Neural progenitor cell (in vitro differentiated cells): ENCODE results near the gene CDC26. TPM values are rescaled to one million over a fixed set of nuclear protein-coding genes. Genes with fewer than 3 reads are reported as not detected.

Experiments
- DNase-seq: peaks from one replicate; pipeline ENCODE4 v3.0.0-alpha.2; 2016; ENCODE audit warnings: low spot score
- H2AFZ ChIP-seq: fragments of 200-600 bp; sonication (generic); replicated peaks from 2 replicates; pipeline ENCODE4 v1.6.1; 2016; ENCODE audit warnings: antibody characterized with exemption
- H3F3A ChIP-seq: fragments of 200-600 bp; sonication (generic); 2 replicates; pipeline ENCODE4 v1.6.1; 2016; ENCODE audit warnings: antibody characterized with exemption, low read depth
- H3K27ac ChIP-seq: fragments of 200-600 bp; sonication (generic); 2 replicates; pipeline ENCODE4 v1.5.1; 2016; ENCODE audit warnings: mild to moderate bottlenecking
- H3K27me3 ChIP-seq: fragments of 200-600 bp; sonication (generic); 2 replicates; pipeline ENCODE4 v1.6.1; 2016; ENCODE audit warnings: mild to moderate bottlenecking, moderate library complexity
- H3K36me3 ChIP-seq: fragments of 200-600 bp; sonication (generic); 2 replicates; pipeline ENCODE4 v1.5.1; 2016
- H3K4me1 ChIP-seq: fragments of 200-600 bp; sonication (generic); 2 replicates; pipeline ENCODE4 v1.6.1; 2016; ENCODE audit warnings: mixed run types
- H3K4me2 ChIP-seq: fragments of 200-600 bp; sonication (generic); 2 replicates; pipeline ENCODE4 v1.6.1; 2016
- H3K4me3 ChIP-seq: fragments of 200-600 bp; sonication (generic); 2 replicates; pipeline ENCODE4 v1.5.1; 2016
- H3K79me2 ChIP-seq: fragments of 200-600 bp; sonication (generic); 2 replicates; pipeline ENCODE4 v1.6.1; 2016; ENCODE audit warnings: low read depth
- H3K9ac ChIP-seq: fragments of 200-600 bp; sonication (generic); 2 replicates; pipeline ENCODE4 v1.6.1; 2016
- H3K9me3 ChIP-seq: fragments of 200-600 bp; sonication (generic); 2 replicates; pipeline ENCODE4 v1.5.1; 2016; ENCODE audit warnings: low read depth
- H4K20me1 ChIP-seq: fragments of 200-600 bp; sonication (generic); 2 replicates; pipeline ENCODE4 v1.6.1; 2016; ENCODE audit warnings: low read depth
- H3K27ac Mint-ChIP-seq: 3 replicates; pipeline ENCODE4 v1.8.0; 2021; ENCODE audit warnings: mixed read lengths
- H3K27me3 Mint-ChIP-seq: 2 replicates; pipeline ENCODE4 v1.8.0; 2022; ENCODE audit warnings: low read depth, mild to moderate bottlenecking, inconsistent platforms, moderate library complexity, mixed read lengths; ENCODE audit not compliant: insufficient read depth
- H3K36me3 Mint-ChIP-seq: 3 replicates; pipeline ENCODE4 v1.8.0; 2021; ENCODE audit warnings: mixed read lengths
- H3K4me1 Mint-ChIP-seq: 3 replicates; pipeline ENCODE4 v1.8.0; 2021; ENCODE audit warnings: mixed read lengths
- H3K4me3 Mint-ChIP-seq: 3 replicates; pipeline ENCODE4 v1.8.0; 2021; ENCODE audit warnings: mild to moderate bottlenecking, moderate library complexity, mixed read lengths
- H3K9me3 Mint-ChIP-seq: 3 replicates; pipeline ENCODE4 v1.8.0; 2020; ENCODE audit warnings: mixed read lengths
- CTCF ChIP-seq: fragments of 200-600 bp; sonication (generic); IDR thresholded peaks from 2 replicates; pipeline ENCODE4 v1.5.1; 2017; ENCODE audit warnings: antibody characterized with exemption, mild to moderate bottlenecking
- EZH2 ChIP-seq: fragments of 200-600 bp; sonication (generic); IDR thresholded peaks from 2 replicates; pipeline ENCODE4 v1.6.1; 2017; ENCODE audit warnings: antibody characterized with exemption, mild to moderate bottlenecking, moderate library complexity
- EZH2phosphoT487 ChIP-seq: fragments of 200-600 bp; sonication (generic); IDR thresholded peaks from 2 replicates; pipeline ENCODE4 v1.6.1; 2017; ENCODE audit warnings: antibody characterized with exemption
- total RNA-seq: library from RNA; depleted of rRNA; stranded (reverse); fragments of >200 nt; gene quantifications from 2 replicates; pipeline ENCODE4 v1.2.3, GENCODE V29; 2015; ENCODE audit warnings: low replicate concordance

Gene CDC26
- total RNA-seq, 1 donor from 2014 or later = 94.4 TPM

GRCh38 chr9:113269871-113270270 lies 5.5 kb downstream of the CDC26 start:
- no peak for TF ChIP-seq CTCF
- no peak for TF ChIP-seq EZH2phosphoT487
- TF ChIP-seq EZH2 = no peak
- Histone ChIP-seq H3K4me1 (peaks cover 5% of the 10 kb centered on the region), H3F3A (peaks cover 4% of the 10 kb centered on the region), H3K27me3 (no peaks in the 10 kb centered on the region), H3K9ac (no peak overlapping the region), H3K4me3 (no peak overlapping the region), H2AFZ (no peak overlapping the region), H4K20me1 (peaks cover 4% of the 10 kb centered on the region), H3K4me2 (no peak overlapping the region), H3K9me3 (no peaks in the 10 kb centered on the region), H3K79me2 (peaks cover 7% of the 10 kb centered on the region), H3K36me3 (peaks cover 4% of the 10 kb centered on the region), H3K27ac (no peak overlapping the region)
- no peaks in the 10 kb centered on the region for H3K9me3 Mint-ChIP-seq
- H3K36me3 Mint-ChIP-seq = peaks cover 20% of the 10 kb centered on the region
- no peak for DNase-seq
- no peak overlapping the region for H3K4me3 Mint-ChIP-seq
- H3K27ac Mint-ChIP-seq = no peak overlapping the region
- H3K27me3 Mint-ChIP-seq = no peaks in the 10 kb centered on the region
- peaks cover 12% of the 10 kb centered on the region for H3K4me1 Mint-ChIP-seq

GRCh38 chr9:113269355-113269754 lies 6.0 kb downstream of the CDC26 start:
- Histone ChIP-seq H3K27ac (no peak overlapping the region), H3K9me3 (no peaks in the 10 kb centered on the region), H2AFZ (no peak overlapping the region), H3K4me3 (no peak overlapping the region), H3K9ac (no peak overlapping the region), H4K20me1 (peaks cover 4% of the 10 kb centered on the region), H3K79me2 (peaks cover 7% of the 10 kb centered on the region), H3K27me3 (no peaks in the 10 kb centered on the region), H3K4me2 (no peak overlapping the region), H3K36me3 (peaks cover 4% of the 10 kb centered on the region), H3F3A (no peaks in the 10 kb centered on the region), H3K4me1 (peaks cover 5% of the 10 kb centered on the region)
- Mint-ChIP-seq H3K9me3 (no peaks in the 10 kb centered on the region), H3K4me1 (peaks cover 12% of the 10 kb centered on the region), H3K27ac (no peak overlapping the region), H3K27me3 (no peaks in the 10 kb centered on the region), H3K36me3 (peaks cover 22% of the 10 kb centered on the region), H3K4me3 (no peak overlapping the region)
- DNase-seq = no peak
- TF ChIP-seq EZH2phosphoT487 (no peak), CTCF (no peak), EZH2 (no peak)

GRCh38 chr9:113267911-113268566 lies 7.3 kb downstream of the CDC26 start:
- no peak for TF ChIP-seq EZH2phosphoT487
- TF ChIP-seq EZH2 = no peak
- TF ChIP-seq CTCF = no peak
- Histone ChIP-seq H3K9me3 (no peaks in the 10 kb centered on the region), H3K4me3 (no peak overlapping the region), H2AFZ (no peak overlapping the region), H3K4me1 (no peaks in the 10 kb centered on the region), H3F3A (no peaks in the 10 kb centered on the region), H3K36me3 (peaks cover 3% of the 10 kb centered on the region), H3K4me2 (no peak overlapping the region), H3K9ac (no peak overlapping the region), H3K27ac (no peak overlapping the region), H4K20me1 (no peaks in the 10 kb centered on the region), H3K79me2 (no peaks in the 10 kb centered on the region), H3K27me3 (no peaks in the 10 kb centered on the region)
- H3K4me3 Mint-ChIP-seq = no peak overlapping the region
- H3K9me3 Mint-ChIP-seq = no peaks in the 10 kb centered on the region
- peaks cover 7% of the 10 kb centered on the region for H3K4me1 Mint-ChIP-seq
- peaks cover 27% of the 10 kb centered on the region for H3K36me3 Mint-ChIP-seq
- no peaks in the 10 kb centered on the region for H3K27me3 Mint-ChIP-seq
- DNase-seq = no peak
- no peak overlapping the region for H3K27ac Mint-ChIP-seq
